ENCODE measurements around the gene CCDC88C. TPM values are rescaled to one million over a fixed set of nuclear protein-coding genes. Genes with fewer than 3 reads are reported as not detected.

CCDC88C gene
- total RNA-seq, 2 experiments from 2014 or later = 137 to 253 TPM

GRCh38 chr14:91255026-91255695 lies 162.5 kb downstream of the CCDC88C start:
- no peak for DNase-seq (ENCODE audit: low spot score)
- H3K4me2 ChIP-seq (ENCODE audit: low read length) = peak overlapping the region; percentile 66; the same call in 1 of the 2 replicates
- TF ChIP-seq CTCF (conservative IDR thresholded peaks at IDR 0.05; ENCODE audit: low read length) (peak; percentile 38; the same call in 1 of the 2 replicates), EZH2phosphoT487 (IDR thresholded peaks at IDR 0.05; ENCODE audit: borderline replicate concordance, low read depth, low read length) (no peak)
- H3K9me2 ChIP-seq (ENCODE audit: insufficient read depth, low read length) = no peaks in the 10 kb centered on the region
- no peak overlapping the region for H3K27ac ChIP-seq (ENCODE audit: low read depth, low read length, poor library complexity, severe bottlenecking)
- intact Hi-C loops (cut with micrococcal nuclease; ENCODE audit: unreplicated experiment) = no loop called here
- POLR2A ChIA-PET = interaction anchor here (0.6 to 1.7 kb wide), 3 partner anchors 14 to 411 kb away, joined by 3 to 7 read pairs (median 3); no protein-coding TSS in a partner anchor
- CTCF ChIA-PET (ENCODE audit: unreplicated experiment) = interaction anchor here (1.4 kb wide), 1 partner anchor 13 kb away, joined by 3 read pairs; no protein-coding TSS in a partner anchor
- no peak overlapping the region for H2AFZ ChIP-seq (ENCODE audit: low read length)
- no peaks in the 10 kb centered on the region for H3K9me3 ChIP-seq (ENCODE audit: low read length)
- no peaks in the 10 kb centered on the region for H3K79me2 ChIP-seq (ENCODE audit: insufficient read depth, low read depth, low read length)
- peaks cover 62% of the 10 kb centered on the region for H3K4me1 ChIP-seq (ENCODE audit: insufficient read depth, low read length, poor library complexity, severe bottlenecking)
- H4K20me1 ChIP-seq (ENCODE audit: insufficient read depth, low read length) = no peaks in the 10 kb centered on the region
- no peaks in the 10 kb centered on the region for H3K36me3 ChIP-seq (ENCODE audit: insufficient read depth, low read length)
- H3K4me3 ChIP-seq (ENCODE audit: low read depth, low read length, poor library complexity, severe bottlenecking) = no peak overlapping the region
- BruUV-seq (replicated peaks) = no TSS peak

GRCh38 chr14:91254461-91254860 lies 163.2 kb downstream of the CCDC88C start:
- Histone ChIP-seq H2AFZ (ENCODE audit: low read length) (no peak overlapping the region), H3K36me3 (ENCODE audit: insufficient read depth, low read length) (no peaks in the 10 kb centered on the region), H4K20me1 (ENCODE audit: insufficient read depth, low read length) (no peaks in the 10 kb centered on the region), H3K9me3 (ENCODE audit: low read length) (no peaks in the 10 kb centered on the region), H3K4me1 (ENCODE audit: insufficient read depth, low read length, poor library complexity, severe bottlenecking) (peaks cover 69% of the 10 kb centered on the region), H3K4me3 (ENCODE audit: low read depth, low read length, poor library complexity, severe bottlenecking) (no peak overlapping the region), H3K4me2 (ENCODE audit: low read length) (peak overlapping the region; percentile 66), H3K79me2 (ENCODE audit: insufficient read depth, low read depth, low read length) (no peaks in the 10 kb centered on the region), H3K27ac (ENCODE audit: low read depth, low read length, poor library complexity, severe bottlenecking) (no peak overlapping the region), H3K9me2 (ENCODE audit: insufficient read depth, low read length) (no peaks in the 10 kb centered on the region)
- BruUV-seq (replicated peaks) = no TSS peak
- TF ChIP-seq EZH2phosphoT487 (IDR thresholded peaks at IDR 0.05; ENCODE audit: borderline replicate concordance, low read depth, low read length) = no peak
- no peak for TF ChIP-seq CTCF (conservative IDR thresholded peaks at IDR 0.05; ENCODE audit: low read length)
- POLR2A ChIA-PET = no interaction called here
- CTCF ChIA-PET (ENCODE audit: unreplicated experiment) = no interaction called here
- intact Hi-C loops (cut with micrococcal nuclease; ENCODE audit: unreplicated experiment) = no loop called here
- peak; percentile 47 for DNase-seq (ENCODE audit: low spot score)

- DNase-seq (ENCODE audit: low spot score) = no peak
- ChIA-PET POLR2A (no interaction called here), CTCF (ENCODE audit: unreplicated experiment) (no interaction called here)
- no peaks in the 10 kb centered on the region for H3K36me3 ChIP-seq (ENCODE audit: insufficient read depth, low read length)
- H3K4me1 ChIP-seq (ENCODE audit: insufficient read depth, low read length, poor library complexity, severe bottlenecking) = peaks cover 75% of the 10 kb centered on the region
- no peaks in the 10 kb centered on the region for H3K9me3 ChIP-seq (ENCODE audit: low read length)
- H4K20me1 ChIP-seq (ENCODE audit: insufficient read depth, low read length) = no peaks in the 10 kb centered on the region
- intact Hi-C loops (cut with micrococcal nuclease; ENCODE audit: unreplicated experiment) = no loop called here
- H3K9me2 ChIP-seq (ENCODE audit: insufficient read depth, low read length) = no peaks in the 10 kb centered on the region
- peak overlapping the region; percentile 58 for H3K4me3 ChIP-seq (ENCODE audit: low read depth, low read length, poor library complexity, severe bottlenecking)
- TF ChIP-seq EZH2phosphoT487 (IDR thresholded peaks at IDR 0.05; ENCODE audit: borderline replicate concordance, low read depth, low read length) (no peak), CTCF (conservative IDR thresholded peaks at IDR 0.05; ENCODE audit: low read length) (no peak)
- no TSS peak for BruUV-seq (replicated peaks)
- H3K27ac ChIP-seq (ENCODE audit: low read depth, low read length, poor library complexity, severe bottlenecking) = no peak overlapping the region
- H2AFZ ChIP-seq (ENCODE audit: low read length) = 0 out of 2 replicates have a peak overlapping the region, but pooled peaks have one; percentile 36
- no peaks in the 10 kb centered on the region for H3K79me2 ChIP-seq (ENCODE audit: insufficient read depth, low read depth, low read length)
- peak overlapping the region; percentile 66 for H3K4me2 ChIP-seq (ENCODE audit: low read length)
Measured at GRCh38 chr14:91253795-91254323, 163.8 kb downstream of the CCDC88C start.

All from OCI-LY7 (cell line).